ENCODE measurements around the gene KNDC1.

GRCh38 chr10:133185421-133185820 lies 25.4 kb downstream of the KNDC1 start:
- no peak for TF ChIP-seq POLR2A (IDR thresholded peaks at IDR 0.05)
- TF ChIP-seq, protein P1, sequence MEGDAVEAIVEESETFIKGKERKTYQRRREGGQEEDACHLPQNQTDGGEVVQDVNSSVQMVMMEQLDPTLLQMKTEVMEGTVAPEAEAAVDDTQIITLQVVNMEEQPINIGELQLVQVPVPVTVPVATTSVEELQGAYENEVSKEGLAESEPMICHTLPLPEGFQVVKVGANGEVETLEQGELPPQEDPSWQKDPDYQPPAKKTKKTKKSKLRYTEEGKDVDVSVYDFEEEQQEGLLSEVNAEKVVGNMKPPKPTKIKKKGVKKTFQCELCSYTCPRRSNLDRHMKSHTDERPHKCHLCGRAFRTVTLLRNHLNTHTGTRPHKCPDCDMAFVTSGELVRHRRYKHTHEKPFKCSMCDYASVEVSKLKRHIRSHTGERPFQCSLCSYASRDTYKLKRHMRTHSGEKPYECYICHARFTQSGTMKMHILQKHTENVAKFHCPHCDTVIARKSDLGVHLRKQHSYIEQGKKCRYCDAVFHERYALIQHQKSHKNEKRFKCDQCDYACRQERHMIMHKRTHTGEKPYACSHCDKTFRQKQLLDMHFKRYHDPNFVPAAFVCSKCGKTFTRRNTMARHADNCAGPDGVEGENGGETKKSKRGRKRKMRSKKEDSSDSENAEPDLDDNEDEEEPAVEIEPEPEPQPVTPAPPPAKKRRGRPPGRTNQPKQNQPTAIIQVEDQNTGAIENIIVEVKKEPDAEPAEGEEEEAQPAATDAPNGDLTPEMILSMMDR (IDR thresholded peaks at IDR 0.05) = no peak
